HFF-Myc (cell line): ENCODE results near the gene CD28.

Experiments used
- DNase-seq: peaks from one replicate; pipeline ENCODE4 v3.0.0-alpha.2; 2011; ENCODE audit warnings: low read depth; ENCODE audit errors: extremely low read depth
- H3K4me3 ChIP-seq: replicated peaks from 2 replicates; pipeline ENCODE4 v1.5.1; 2011; ENCODE audit warnings: low read depth, mild to moderate bottlenecking, control low read depth, low read length
- TF ChIP-seq, protein P1 (sequence below): IDR thresholded peaks from 2 replicates; pipeline ENCODE4 v1.5.1; 2012; ENCODE audit warnings: mild to moderate bottlenecking, low read depth, low read length, control low read depth; ENCODE audit errors: missing control alignments

CD28 gene

DNA sequence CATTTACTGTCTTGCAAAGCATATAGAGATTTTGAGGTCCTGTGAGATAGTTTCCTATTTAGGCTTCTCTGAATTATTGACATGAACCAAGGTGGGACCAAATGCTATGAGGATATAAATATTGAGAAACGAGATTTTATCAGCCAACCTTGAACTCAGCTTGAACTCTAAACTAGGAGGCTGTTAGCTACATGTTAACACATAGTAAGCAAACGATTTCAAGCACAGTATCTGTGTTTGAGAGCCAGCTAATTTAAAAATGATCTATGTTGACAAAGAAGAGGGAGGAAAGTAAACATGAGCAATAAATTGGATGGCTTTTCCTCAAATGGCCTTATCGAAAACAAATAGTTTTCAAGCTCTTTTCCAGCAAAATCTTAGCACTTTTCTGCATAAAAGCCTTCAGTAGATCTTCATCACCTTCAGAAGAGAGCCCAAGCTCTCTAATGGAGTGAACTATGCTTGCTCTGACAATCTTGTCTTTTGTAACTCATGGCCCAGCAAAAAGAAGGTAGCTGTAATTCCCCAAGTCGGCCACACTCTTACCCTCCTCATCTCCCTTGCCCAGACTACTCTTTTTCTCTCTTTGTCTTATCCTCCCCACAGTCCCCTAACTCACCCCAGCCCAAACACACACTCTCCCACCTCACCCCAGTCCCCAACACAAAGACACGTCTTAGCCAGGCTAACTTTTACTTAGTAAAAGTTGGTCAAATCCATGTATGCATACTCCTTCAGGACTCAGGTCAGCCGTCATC lies 14.7 kb downstream of the CD28 start:
- no peak for DNase-seq
- no peak overlapping the region for H3K4me3 ChIP-seq
- TF ChIP-seq, protein P1, sequence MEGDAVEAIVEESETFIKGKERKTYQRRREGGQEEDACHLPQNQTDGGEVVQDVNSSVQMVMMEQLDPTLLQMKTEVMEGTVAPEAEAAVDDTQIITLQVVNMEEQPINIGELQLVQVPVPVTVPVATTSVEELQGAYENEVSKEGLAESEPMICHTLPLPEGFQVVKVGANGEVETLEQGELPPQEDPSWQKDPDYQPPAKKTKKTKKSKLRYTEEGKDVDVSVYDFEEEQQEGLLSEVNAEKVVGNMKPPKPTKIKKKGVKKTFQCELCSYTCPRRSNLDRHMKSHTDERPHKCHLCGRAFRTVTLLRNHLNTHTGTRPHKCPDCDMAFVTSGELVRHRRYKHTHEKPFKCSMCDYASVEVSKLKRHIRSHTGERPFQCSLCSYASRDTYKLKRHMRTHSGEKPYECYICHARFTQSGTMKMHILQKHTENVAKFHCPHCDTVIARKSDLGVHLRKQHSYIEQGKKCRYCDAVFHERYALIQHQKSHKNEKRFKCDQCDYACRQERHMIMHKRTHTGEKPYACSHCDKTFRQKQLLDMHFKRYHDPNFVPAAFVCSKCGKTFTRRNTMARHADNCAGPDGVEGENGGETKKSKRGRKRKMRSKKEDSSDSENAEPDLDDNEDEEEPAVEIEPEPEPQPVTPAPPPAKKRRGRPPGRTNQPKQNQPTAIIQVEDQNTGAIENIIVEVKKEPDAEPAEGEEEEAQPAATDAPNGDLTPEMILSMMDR = no peak

DNA sequence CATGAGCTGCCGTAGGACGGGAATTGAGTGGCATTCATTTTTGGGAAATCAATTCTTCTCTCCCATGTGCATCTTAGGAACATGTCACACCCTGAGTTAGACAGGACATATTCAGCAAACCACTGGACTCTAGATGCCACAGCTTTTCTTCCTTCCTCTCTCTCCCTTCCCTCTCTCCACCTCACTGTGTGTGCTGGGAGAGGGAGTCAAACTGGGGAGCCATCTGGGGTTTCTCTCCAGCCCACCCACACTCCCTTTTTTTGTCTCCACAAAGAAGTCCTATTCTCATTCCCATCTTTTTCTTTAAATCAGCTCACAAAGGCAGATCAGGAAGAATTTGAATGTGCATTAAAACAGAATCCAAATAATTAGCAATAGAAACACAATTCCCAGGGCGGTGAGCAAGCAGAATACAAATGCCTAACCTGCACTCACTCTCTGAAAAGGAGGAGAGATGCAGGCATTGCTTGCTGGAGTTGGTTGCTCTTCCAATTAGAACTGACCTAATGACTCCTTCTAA lies 15.4 kb downstream of the CD28 start:
- TF ChIP-seq, protein P1 = no peak
- no peak overlapping the region for H3K4me3 ChIP-seq
- DNase-seq = no peak

DNA sequence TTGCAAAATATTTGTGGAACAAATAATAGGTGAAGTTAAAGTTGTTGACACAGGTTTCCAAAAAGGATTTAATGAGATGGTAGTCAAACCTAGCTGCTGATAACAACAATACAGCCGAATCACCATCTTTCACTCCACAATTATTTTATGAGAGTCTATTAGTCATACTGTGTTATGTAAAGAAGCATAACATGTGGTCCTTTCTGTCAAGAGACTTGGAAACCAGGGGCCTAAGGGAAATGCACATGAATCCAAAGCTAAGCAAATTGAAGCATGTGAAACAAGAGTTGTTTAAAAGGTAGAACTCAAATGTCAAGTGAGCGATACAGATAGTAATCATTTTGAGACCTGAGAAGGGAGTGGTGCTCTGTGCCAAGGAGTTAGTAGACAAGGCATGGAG lies 16.0 kb downstream of the CD28 start:
- DNase-seq = no peak
- TF ChIP-seq, protein P1 = no peak
- H3K4me3 ChIP-seq = no peak overlapping the region

DNA sequence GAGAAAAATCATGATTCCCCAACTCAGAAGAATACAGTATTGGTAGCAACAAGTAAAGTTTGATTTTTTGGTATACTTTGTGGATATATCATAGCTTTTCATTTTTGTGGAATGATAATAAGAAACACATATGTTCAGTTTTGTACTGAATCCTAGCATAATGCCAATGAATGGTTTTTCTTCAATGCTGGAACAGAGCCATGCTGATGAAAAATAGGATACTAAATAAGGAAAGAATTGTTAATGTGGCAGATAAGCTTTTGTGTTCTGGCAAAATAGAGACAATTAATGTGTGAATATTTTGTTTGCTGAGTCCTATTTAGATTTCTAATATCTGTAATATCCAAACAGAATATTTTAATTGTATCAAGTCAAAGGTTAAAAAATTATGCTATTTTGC lies 21.9 kb downstream of the CD28 start:
- TF ChIP-seq, protein P1 = no peak
- no peak for DNase-seq
- no peak overlapping the region for H3K4me3 ChIP-seq

DNA sequence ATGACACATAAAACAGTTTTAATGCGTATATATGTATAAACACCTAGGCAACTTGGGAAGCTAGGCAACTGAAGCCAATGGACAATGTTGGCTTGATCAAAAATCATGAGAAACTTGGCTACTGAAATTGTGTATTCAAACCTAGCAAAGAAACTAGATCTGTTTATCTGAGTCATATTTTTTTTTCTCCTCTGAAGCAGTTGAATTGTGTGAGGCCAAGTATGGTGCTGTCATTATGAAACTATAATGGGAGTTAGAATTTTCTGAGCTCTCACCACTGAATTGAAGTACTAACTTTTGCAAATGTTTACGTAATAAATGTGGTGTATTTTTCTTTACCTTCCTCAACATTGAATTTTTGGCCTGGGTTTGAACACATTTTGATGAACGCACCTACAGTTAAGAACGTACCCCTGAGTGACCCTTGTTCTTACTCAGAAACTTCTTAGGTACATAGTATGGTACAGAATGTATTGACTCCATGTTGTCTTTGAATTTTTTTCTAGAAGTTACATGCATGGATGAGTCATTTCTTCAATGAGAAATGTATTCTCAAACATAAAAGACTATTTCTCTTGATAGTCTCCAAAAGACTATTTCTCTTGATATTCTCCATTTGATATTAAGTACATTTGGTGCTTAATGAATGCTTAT lies 23.8 kb downstream of the CD28 start:
- H3K4me3 ChIP-seq = no peak overlapping the region
- DNase-seq = no peak
- TF ChIP-seq, protein P1 = no peak

DNA sequence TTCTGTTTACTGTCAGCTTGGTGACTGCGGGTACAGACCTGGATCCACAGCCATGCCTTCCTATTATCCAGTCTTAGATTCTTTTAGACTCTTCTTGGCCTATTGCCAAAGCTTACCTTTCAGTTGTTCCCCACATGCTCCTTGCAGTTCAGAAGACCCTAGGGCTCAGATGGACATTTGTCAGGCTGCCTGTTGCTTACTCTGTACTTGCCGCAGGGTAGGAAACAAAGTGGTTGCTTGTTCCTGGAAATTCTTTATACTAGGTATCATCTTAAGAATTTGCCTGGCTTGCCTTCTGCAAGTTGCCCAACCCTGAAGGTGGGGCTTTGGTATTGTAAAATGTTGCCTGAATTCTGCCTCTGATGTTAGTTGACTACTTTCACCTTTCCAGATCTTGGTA lies 24.4 kb downstream of the CD28 start:
- DNase-seq = no peak
- TF ChIP-seq, protein P1 = no peak
- no peak overlapping the region for H3K4me3 ChIP-seq
